ENCODE results near the gene RPS6KA4. TPM values are rescaled to one million over a fixed set of nuclear protein-coding genes. Genes with fewer than 3 reads are reported as not detected.

RPS6KA4 gene
- polyA plus RNA-seq (2011; rRNA removed) (22.9 and 33.8 TPM in 2 replicates), polyA minus RNA-seq (2011; rRNA and poly(A)+ RNA removed) (22.1 and 34.5 TPM in 2 replicates)

- Histone ChIP-seq H3K4me3 (ENCODE audit: low read depth, low read length) (peak within 1 kb of the TSS; percentile 89), H3K27me3 (ENCODE audit: control insufficient read depth, insufficient read depth, low read length) (no peaks in the 10 kb centered on the region), H3K36me3 (ENCODE audit: control insufficient read depth, insufficient read depth, low read length) (peaks cover 16% of the 10 kb centered on the region)
- POLR2A ChIA-PET = no interaction called here
- TF ChIP-seq, protein P1, sequence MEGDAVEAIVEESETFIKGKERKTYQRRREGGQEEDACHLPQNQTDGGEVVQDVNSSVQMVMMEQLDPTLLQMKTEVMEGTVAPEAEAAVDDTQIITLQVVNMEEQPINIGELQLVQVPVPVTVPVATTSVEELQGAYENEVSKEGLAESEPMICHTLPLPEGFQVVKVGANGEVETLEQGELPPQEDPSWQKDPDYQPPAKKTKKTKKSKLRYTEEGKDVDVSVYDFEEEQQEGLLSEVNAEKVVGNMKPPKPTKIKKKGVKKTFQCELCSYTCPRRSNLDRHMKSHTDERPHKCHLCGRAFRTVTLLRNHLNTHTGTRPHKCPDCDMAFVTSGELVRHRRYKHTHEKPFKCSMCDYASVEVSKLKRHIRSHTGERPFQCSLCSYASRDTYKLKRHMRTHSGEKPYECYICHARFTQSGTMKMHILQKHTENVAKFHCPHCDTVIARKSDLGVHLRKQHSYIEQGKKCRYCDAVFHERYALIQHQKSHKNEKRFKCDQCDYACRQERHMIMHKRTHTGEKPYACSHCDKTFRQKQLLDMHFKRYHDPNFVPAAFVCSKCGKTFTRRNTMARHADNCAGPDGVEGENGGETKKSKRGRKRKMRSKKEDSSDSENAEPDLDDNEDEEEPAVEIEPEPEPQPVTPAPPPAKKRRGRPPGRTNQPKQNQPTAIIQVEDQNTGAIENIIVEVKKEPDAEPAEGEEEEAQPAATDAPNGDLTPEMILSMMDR (IDR thresholded peaks at IDR 0.05; ENCODE audit: insufficient read depth, low read depth, low read length) = no peak
- CTCF ChIA-PET = interaction anchor here (1.0 to 6.8 kb wide), 4 partner anchors 15 to 155 kb away, joined by 4 to 71 read pairs (median 4); no protein-coding TSS in a partner anchor
- DNase-seq (ENCODE audit: low read depth) = no peak
Measured at GRCh38 chr11:64358907-64359711, at the start of gene RPS6KA4. TSS of gene RPS6KA4 (plus strand) at chr11:64359162. CDS start at chr11:64359236, 74 bp downstream.

- Histone ChIP-seq H3K4me3 (ENCODE audit: low read depth, low read length) (no peak overlapping the region), H3K36me3 (ENCODE audit: control insufficient read depth, insufficient read depth, low read length) (peaks cover 7% of the 10 kb centered on the region), H3K27me3 (ENCODE audit: control insufficient read depth, insufficient read depth, low read length) (no peaks in the 10 kb centered on the region)
- no peak for DNase-seq (ENCODE audit: low read depth)
- POLR2A ChIA-PET = no interaction called here
- CTCF ChIA-PET = interaction anchor here (1.7 to 6.3 kb wide), 2 partner anchors 7 to 337 kb away, joined by 4 to 41 read pairs; partner anchors contain the start of gene ESRRA
- TF ChIP-seq, protein P1 (IDR thresholded peaks at IDR 0.05; ENCODE audit: insufficient read depth, low read depth, low read length) = no peak
Measured at GRCh38 chr11:64312947-64313346, 46.0 kb upstream of the RPS6KA4 start.

- CTCF ChIA-PET = interaction anchor here (1.0 to 6.3 kb wide), 3 partner anchors 8 to 336 kb away, joined by 3 to 41 read pairs (median 4); partner anchors contain the start of gene ESRRA
- no peaks in the 10 kb centered on the region for H3K27me3 ChIP-seq (ENCODE audit: control insufficient read depth, insufficient read depth, low read length)
- DNase-seq (ENCODE audit: low read depth) = no peak
- H3K36me3 ChIP-seq (ENCODE audit: control insufficient read depth, insufficient read depth, low read length) = peaks cover 7% of the 10 kb centered on the region
- TF ChIP-seq, protein P1 (IDR thresholded peaks at IDR 0.05; ENCODE audit: insufficient read depth, low read depth, low read length) = no peak
- H3K4me3 ChIP-seq (ENCODE audit: low read depth, low read length) = no peak overlapping the region
- POLR2A ChIA-PET = no interaction called here
Measured at GRCh38 chr11:64313491-64314145, 45.3 kb upstream of the RPS6KA4 start.

GRCh38 chr11:64314146-64314804, 44.7 kb upstream of the RPS6KA4 start:
- DNase-seq (ENCODE audit: low read depth) = no peak
- Histone ChIP-seq H3K36me3 (ENCODE audit: control insufficient read depth, insufficient read depth, low read length) (peaks cover 7% of the 10 kb centered on the region), H3K27me3 (ENCODE audit: control insufficient read depth, insufficient read depth, low read length) (no peaks in the 10 kb centered on the region), H3K4me3 (ENCODE audit: low read depth, low read length) (no peak overlapping the region)
- ChIA-PET CTCF (interaction anchor here (1.0 to 6.3 kb wide), 2 partner anchors 8 to 68 kb away, joined by 3 to 41 read pairs; partner anchors contain the start of gene ESRRA), POLR2A (no interaction called here)
- TF ChIP-seq, protein P1 (IDR thresholded peaks at IDR 0.05; ENCODE audit: insufficient read depth, low read depth, low read length) = peak; percentile 21; the same call in 1 of the 2 replicates
